GM20000 (cell line): ENCODE data around the gene CCDC195.

Experiments used
- DNase-seq: peaks from one replicate; pipeline ENCODE4 v3.0.0; 2012; ENCODE audit warnings: low spot score
- TF ChIP-seq, protein P1 (sequence below): IDR thresholded peaks from 2 replicates; pipeline ENCODE4 v1.5.1; 2012; ENCODE audit warnings: mild to moderate bottlenecking, control low read depth; ENCODE audit errors: extremely low read depth, missing control alignments

Gene CCDC195

DNA sequence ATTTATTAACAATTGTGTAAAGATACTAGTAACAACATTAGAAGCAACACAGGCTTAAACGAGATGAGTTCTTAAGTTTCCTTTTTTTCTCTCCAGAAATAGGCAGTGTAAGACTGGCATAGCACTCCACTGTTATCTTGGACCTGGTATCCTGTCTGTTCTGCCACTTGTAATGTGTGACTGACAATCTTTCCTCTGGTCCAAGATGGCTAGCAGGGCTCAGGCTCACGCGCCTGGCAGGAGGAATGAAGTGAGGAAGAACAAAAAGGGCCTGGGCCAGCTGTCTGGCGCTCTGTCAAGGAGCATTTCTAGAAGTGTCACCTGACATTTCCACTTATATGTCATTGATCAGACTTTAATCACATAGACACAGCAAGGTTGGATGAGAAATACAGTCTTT is 31.6 kb upstream of the CCDC195 start:
- no peak for DNase-seq
- TF ChIP-seq, protein P1, sequence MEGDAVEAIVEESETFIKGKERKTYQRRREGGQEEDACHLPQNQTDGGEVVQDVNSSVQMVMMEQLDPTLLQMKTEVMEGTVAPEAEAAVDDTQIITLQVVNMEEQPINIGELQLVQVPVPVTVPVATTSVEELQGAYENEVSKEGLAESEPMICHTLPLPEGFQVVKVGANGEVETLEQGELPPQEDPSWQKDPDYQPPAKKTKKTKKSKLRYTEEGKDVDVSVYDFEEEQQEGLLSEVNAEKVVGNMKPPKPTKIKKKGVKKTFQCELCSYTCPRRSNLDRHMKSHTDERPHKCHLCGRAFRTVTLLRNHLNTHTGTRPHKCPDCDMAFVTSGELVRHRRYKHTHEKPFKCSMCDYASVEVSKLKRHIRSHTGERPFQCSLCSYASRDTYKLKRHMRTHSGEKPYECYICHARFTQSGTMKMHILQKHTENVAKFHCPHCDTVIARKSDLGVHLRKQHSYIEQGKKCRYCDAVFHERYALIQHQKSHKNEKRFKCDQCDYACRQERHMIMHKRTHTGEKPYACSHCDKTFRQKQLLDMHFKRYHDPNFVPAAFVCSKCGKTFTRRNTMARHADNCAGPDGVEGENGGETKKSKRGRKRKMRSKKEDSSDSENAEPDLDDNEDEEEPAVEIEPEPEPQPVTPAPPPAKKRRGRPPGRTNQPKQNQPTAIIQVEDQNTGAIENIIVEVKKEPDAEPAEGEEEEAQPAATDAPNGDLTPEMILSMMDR, result no peak

DNA sequence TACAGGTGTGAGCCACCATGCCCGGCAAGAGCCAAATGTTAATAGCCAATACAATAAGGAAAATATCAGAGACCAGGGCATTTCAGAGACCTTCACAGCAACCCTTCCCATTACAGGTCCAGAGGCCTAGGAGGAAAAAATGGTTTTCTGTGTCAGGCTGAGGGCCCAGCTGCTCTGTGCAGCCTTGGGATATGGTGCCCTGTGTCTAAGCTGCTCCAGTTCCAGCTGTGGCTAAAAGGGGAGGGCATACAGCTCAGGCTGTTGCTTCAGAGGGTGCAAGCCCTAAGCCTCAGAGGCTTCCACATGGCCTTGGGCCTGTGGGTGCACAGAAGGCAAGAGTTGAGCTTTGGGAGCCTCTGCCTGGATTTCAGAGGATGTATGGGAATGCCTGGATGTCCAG is 20.1 kb upstream of the CCDC195 start:
- DNase-seq, result no peak
- TF ChIP-seq, protein P1, result no peak

DNA sequence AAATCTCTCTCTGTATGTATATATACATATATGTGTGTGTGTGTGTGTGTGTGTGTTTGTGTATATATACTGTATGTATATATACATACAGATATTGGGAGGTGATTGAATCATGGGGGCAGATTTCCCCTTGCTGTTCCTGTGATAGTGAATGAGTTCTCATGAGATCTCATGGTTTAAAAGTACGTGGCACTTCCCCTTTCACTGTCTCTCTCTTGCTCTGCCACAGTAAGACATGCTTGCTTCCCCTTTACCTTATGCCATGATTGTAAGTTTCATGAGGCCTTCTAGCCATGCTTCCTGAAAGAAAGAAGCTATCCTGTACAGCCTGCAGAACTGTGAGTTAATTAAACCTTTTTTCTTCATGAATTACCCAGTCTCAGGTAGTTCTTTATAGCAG is 18.8 kb upstream of the CCDC195 start:
- DNase-seq, result no peak
- TF ChIP-seq, protein P1, result no peak

DNA sequence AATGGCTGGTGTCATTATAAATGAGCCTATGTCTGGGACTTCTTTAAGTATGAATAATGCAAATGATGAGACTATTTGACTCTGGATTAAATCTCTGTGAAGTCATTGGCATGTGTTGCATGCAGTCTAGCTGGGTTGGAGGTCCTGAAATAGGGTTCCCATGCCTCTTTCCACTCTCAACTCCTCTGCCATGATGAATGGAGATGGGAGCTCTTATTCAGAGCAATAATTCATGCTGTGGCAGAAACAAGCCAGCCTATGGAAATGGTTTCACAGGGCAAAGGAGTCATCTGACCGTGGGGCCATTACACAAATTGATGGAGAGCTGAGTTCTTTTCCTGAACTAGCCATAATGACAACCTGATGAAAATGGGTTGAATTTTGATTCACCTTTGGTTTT is 15.5 kb upstream of the CCDC195 start:
- TF ChIP-seq, protein P1, result no peak
- DNase-seq, result no peak

DNA sequence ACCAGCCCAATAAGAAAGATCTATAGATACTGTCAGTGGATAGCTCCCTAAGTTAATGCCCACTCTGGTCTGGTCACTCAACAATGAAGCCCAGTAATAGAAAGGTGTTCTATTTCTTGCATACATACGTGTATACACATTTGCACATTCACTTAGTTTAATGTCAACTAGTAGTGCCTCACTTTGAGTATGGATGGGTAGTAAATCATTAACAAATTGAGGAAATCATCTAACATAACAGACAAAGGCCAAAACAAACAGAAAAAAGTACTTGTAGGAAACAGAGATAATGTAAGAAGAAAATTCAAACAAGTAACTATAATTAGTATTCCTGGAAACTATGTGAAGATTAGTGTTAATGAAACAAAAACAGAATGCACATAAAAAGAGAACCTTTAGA is 13.3 kb upstream of the CCDC195 start:
- DNase-seq, result no peak
- TF ChIP-seq, protein P1, result no peak

DNA sequence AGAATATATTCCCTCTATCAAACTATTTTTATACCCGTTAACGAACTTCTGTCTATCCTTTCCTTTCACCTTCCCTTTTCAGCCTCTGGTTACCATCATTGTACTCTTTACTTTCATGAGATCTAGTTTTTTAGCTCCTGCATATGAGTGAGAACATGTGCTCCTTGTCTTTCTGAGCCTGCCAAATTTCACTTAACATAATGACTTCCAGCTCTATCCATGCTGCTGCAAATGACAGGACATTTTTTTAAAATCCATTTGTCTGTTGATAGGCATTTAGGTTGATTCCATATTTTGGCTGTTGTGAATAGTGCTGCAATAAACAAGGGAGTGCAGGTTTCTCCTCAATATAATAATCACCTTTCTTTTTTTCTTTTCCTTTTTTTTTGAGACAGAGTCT is 8.2 kb upstream of the CCDC195 start:
- TF ChIP-seq, protein P1, result no peak
- DNase-seq, result no peak

DNA sequence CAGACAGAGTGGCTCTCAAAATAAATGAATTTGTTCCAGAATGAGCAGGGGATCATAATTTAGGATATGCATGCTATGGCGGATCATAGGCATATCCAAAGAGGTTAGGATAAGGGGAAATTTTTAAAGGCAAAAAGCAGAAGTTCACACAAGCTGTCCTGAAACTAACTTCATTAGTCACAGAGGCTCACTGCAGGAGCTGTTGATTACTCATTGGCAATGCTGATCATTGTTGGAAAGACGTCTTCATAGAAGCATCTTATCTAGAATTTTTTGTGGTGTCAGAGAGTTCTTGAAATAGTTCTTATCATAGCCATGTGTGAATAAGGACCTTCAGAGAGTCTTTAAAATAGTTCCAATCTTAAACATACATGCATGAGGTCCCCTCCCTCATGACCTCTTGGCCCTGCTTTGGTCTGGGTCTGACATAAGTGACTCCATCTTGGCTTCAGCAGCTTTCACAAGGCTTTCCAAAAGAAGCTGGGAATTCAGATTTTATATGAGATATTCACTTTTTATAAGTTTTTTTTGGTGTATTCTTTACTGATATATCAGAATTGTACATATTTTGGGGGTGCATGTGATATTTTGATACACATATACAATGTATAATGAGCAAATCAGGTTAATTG is 7.5 kb upstream of the CCDC195 start:
- peak; percentile 12 for DNase-seq
- TF ChIP-seq, protein P1, result no peak
